ENCODE data around the gene SOX6. TPM values are rescaled to one million over a fixed set of nuclear protein-coding genes. Genes with fewer than 3 reads are reported as not detected.

SOX6 gene
- polyA plus RNA-seq, 3 donors: not detected

DNA sequence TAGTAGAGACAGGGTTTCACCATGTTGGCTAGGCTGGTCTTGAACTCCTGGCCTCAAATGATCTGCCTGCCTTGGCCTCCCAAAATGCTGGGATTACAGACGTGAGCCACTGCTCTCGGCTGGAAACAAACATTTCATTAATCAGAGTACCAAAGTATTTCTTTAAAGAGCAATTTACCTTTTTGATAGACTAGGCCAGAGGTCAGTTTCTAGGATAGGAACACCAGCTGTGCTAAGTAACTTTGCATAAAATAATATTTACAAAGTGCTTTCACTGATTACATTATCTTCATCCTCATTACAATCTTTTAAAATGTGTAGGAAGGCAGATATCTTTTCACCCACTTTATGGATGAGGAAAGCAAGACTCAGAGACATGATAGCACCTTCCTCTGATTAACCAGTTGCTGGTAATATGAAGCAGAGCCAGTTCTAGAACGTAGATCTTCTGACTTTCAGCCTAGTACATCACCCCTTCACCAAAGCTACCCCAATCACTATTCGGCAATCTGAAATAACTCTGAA lies 355.2 kb downstream of the SOX6 start:
- H3K27me3 Mint-ChIP-seq (ENCODE audit: low read depth in 3 of 3): peaks cover 1 to 5% (median 3%) of the 10 kb centered on the region in 3 donors
- H3K4me3 Mint-ChIP-seq: peak overlapping the region in 1 of 2 donors; percentile 70
- TF ChIP-seq CTCF (IDR thresholded peaks at IDR 0.05): no peak
- Histone ChIP-seq H4K20me1 (ENCODE audit: insufficient read depth, low read length) (no peaks in the 10 kb centered on the region), H3K79me2 (ENCODE audit: insufficient read depth, low read length) (no peaks in the 10 kb centered on the region), H3K27ac (ENCODE audit: low read depth in 1 of 2, low read length in 2 of 2) (no peak overlapping the region), H3K27me3 (ENCODE audit: control insufficient read depth in 2 of 2, insufficient read depth in 2 of 2, low read length in 2 of 2) (no peaks in the 10 kb centered on the region), H3K36me3 (replicated peaks in 1 of 2; ENCODE audit: control insufficient read depth in 1 of 2, insufficient read depth in 2 of 2, low read length in 2 of 2) (no peaks in the 10 kb centered on the region), H3K4me3 (replicated peaks in 1 of 3; ENCODE audit: low read depth in 2 of 3, low read length in 3 of 3) (peak overlapping the region in 1 of 3 experiments; percentile 32), H3K9ac (ENCODE audit: insufficient read depth, low read length, poor library complexity, severe bottlenecking) (no peak overlapping the region), H3K4me1 (ENCODE audit: control insufficient read depth in 1 of 2, insufficient read depth in 2 of 2, low read length in 2 of 2) (peaks cover 10 to 11% of the 10 kb centered on the region in 2 donors), H2AFZ (ENCODE audit: insufficient read depth, low read depth, low read length, poor library complexity, severe bottlenecking) (no peak overlapping the region), H3K4me2 (replicated peaks; ENCODE audit: extremely low read depth, low read length, poor library complexity, severe bottlenecking) (no peak overlapping the region), H3K9me3 (replicated peaks in 1 of 2; ENCODE audit: control insufficient read depth in 1 of 2, insufficient read depth in 1 of 2, low read length in 2 of 2) (no peaks in the 10 kb centered on the region)
- H3K9me3 Mint-ChIP-seq: peaks cover 0 to 2% (median 0%) of the 10 kb centered on the region in 7 donors
- peaks cover 12% of the 10 kb centered on the region for H3K4me1 Mint-ChIP-seq
- intact Hi-C loops (cut with micrococcal nuclease): no loop called here
- 100% methylated on average over 2 of the region's 4 CpGs for WGBS (ENCODE audit: insufficient coverage)
- no peaks in the 10 kb centered on the region for H3K36me3 Mint-ChIP-seq
- DNase-seq: no peak
- H3K27ac Mint-ChIP-seq: peak overlapping the region in 3 of 7 donors; percentile 41 to 74 (median 43)

- H3K9me3 Mint-ChIP-seq: peaks cover 0 to 2% (median 0%) of the 10 kb centered on the region in 7 donors
- no peak overlapping the region for H2AFZ ChIP-seq (ENCODE audit: insufficient read depth, low read depth, low read length, poor library complexity, severe bottlenecking)
- no peak overlapping the region for H3K4me3 ChIP-seq (replicated peaks in 1 of 3; ENCODE audit: low read depth in 2 of 3, low read length in 3 of 3)
- peaks cover 12% of the 10 kb centered on the region for H3K4me1 Mint-ChIP-seq
- no peak for TF ChIP-seq CTCF (IDR thresholded peaks at IDR 0.05)
- DNase-seq: no peak
- no peaks in the 10 kb centered on the region for H4K20me1 ChIP-seq (ENCODE audit: insufficient read depth, low read length)
- no peaks in the 10 kb centered on the region for H3K36me3 Mint-ChIP-seq
- H3K27me3 ChIP-seq (ENCODE audit: control insufficient read depth in 2 of 2, insufficient read depth in 2 of 2, low read length in 2 of 2): no peaks in the 10 kb centered on the region
- H3K9ac ChIP-seq (ENCODE audit: insufficient read depth, low read length, poor library complexity, severe bottlenecking): no peak overlapping the region
- 100% methylated on average over 1 of the region's 1 CpG for WGBS (ENCODE audit: insufficient coverage)
- H3K9me3 ChIP-seq (replicated peaks in 1 of 2; ENCODE audit: control insufficient read depth in 1 of 2, insufficient read depth in 1 of 2, low read length in 2 of 2): no peaks in the 10 kb centered on the region
- peaks cover 10 to 11% of the 10 kb centered on the region in 2 donors for H3K4me1 ChIP-seq (ENCODE audit: control insufficient read depth in 1 of 2, insufficient read depth in 2 of 2, low read length in 2 of 2)
- H3K36me3 ChIP-seq (replicated peaks in 1 of 2; ENCODE audit: control insufficient read depth in 1 of 2, insufficient read depth in 2 of 2, low read length in 2 of 2): no peaks in the 10 kb centered on the region
- intact Hi-C loops (cut with micrococcal nuclease): no loop called here
- H3K4me3 Mint-ChIP-seq: no peak overlapping the region
- peaks cover 0 to 5% (median 1%) of the 10 kb centered on the region in 3 donors for H3K27me3 Mint-ChIP-seq (ENCODE audit: low read depth in 3 of 3)
- no peak overlapping the region for H3K27ac ChIP-seq (ENCODE audit: low read depth in 1 of 2, low read length in 2 of 2)
- no peak overlapping the region for H3K27ac Mint-ChIP-seq
- H3K79me2 ChIP-seq (ENCODE audit: insufficient read depth, low read length): no peaks in the 10 kb centered on the region
- H3K4me2 ChIP-seq (replicated peaks; ENCODE audit: extremely low read depth, low read length, poor library complexity, severe bottlenecking): no peak overlapping the region
These were observed 356.3 kb downstream of the SOX6 start for GRCh38 chr11:16000065-16000464.
